HG03095 (cell line): ENCODE measurements around the gene PSPN.
"Not testable (repeated sequence)": the region's sequence is repeated elsewhere in the genome, so short reads cannot be mapped to it uniquely, and the experiment has no call there.

Experiments
- ATAC-seq: cut with Tn5 transposase; IDR thresholded peaks from one replicate; pipeline ENCODE4 v1.9.1; 2021; ENCODE audit warnings: moderate library complexity; ENCODE audit not compliant: unreplicated experiment

Gene PSPN

GRCh38 chr19:6402837-6403608 lies 27.3 kb upstream of the PSPN start:
- no peak for ATAC-seq

DNA sequence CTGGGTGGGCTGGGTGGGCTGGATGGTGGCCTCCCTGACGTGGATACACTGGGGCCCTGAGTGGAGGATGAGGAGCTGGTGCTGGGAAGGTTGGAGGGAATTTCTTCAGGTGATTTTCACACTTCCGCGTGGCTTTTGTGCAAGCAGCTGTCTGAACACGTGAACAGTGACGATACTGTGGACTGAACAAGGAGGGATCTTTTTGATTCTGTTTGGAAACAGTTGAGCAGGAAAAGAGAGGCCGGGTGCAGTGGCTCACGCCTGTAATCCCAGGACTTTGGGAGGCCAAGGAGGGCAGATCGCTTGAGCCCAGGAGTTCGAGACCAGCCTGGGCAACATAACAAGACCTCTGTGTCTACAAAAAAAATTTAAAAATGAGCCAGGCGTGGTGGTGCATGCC lies 26.3 kb upstream of the PSPN start:
- ATAC-seq, result no peak

GRCh38 chr19:6400062-6400944 lies 24.6 kb upstream of the PSPN start:
- ATAC-seq, result not testable (repeated sequence)

DNA sequence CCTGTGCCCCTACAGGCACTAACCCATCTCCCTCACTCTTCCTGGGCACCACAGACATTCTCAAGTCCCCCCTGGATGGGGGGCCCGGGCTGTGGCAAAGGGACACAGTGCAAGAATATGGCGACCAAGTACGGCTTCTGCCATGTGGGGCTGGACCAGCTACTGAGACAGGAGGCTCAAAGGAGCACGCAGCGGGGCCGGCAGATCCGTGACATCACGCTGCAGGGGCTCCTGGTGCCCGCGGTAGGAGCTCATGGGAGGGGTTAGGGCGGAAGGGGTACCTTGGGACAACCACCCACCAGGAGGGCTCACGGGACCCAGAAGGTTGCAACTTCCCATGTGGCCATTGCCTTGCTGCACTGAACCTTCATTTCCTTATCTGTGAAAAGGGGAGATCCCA lies 20.6 kb upstream of the PSPN start:
- ATAC-seq, result no peak

DNA sequence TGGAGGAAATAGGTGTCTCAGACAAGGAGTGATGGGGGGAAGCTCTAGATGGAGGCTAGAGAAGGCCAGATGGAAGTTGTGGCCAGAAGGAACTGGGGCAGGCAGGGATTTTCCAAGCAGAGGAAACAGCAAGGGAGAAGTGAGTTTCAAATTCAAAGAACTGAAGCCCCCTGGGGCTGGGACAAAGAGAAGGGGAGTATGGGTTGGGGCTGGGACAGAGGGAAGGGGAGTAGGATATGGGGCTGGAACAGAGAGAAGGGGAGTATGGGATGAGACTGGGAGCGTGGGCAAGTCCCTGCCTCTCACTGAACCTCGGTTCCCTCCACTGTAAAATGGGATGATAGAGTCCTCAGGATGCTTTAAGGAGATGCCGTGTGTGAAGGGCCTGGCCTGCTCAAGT lies 19.1 kb upstream of the PSPN start:
- no peak for ATAC-seq

DNA sequence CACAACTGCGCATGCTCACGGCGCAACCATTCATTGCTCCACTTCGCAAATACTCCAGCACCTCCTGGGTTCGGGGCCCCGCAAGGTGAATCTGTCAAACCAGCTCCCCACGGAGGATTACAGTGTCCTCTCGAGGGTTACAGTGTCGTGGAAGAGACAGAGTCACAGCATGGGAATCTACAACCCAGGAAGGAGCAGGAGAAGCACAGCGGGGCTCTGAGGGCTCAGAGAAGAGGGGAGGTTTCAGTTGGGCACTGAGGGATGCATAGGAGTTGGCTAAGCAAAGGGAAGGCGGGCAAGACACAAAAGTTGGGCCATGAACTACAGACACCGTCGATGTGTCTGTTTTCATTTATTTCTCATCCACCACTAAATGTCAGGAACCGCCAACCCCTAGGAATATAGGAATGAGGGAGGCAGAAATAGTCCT lies 18.3 kb upstream of the PSPN start:
- ATAC-seq, result peak; percentile 24

GRCh38 chr19:6393074-6393982 lies 17.6 kb upstream of the PSPN start, which contains the start of gene GTF2F1:
Gene GTF2F1 (minus strand): TSS chr19:6393164. CDS start chr19:6392995, 169 bp downstream.
- ATAC-seq, result peak; percentile 73

- ATAC-seq, result no peak
Measured at GRCh38 chr19:6392221-6393073, 16.7 kb upstream of the PSPN start.

GRCh38 chr19:6387372-6387771 lies 11.6 kb upstream of the PSPN start:
- ATAC-seq, result no peak

GRCh38 chr19:6384381-6384780 lies 8.6 kb upstream of the PSPN start:
- no peak for ATAC-seq

- no peak for ATAC-seq
Measured at GRCh38 chr19:6383188-6383587, 7.5 kb upstream of the PSPN start.

DNA sequence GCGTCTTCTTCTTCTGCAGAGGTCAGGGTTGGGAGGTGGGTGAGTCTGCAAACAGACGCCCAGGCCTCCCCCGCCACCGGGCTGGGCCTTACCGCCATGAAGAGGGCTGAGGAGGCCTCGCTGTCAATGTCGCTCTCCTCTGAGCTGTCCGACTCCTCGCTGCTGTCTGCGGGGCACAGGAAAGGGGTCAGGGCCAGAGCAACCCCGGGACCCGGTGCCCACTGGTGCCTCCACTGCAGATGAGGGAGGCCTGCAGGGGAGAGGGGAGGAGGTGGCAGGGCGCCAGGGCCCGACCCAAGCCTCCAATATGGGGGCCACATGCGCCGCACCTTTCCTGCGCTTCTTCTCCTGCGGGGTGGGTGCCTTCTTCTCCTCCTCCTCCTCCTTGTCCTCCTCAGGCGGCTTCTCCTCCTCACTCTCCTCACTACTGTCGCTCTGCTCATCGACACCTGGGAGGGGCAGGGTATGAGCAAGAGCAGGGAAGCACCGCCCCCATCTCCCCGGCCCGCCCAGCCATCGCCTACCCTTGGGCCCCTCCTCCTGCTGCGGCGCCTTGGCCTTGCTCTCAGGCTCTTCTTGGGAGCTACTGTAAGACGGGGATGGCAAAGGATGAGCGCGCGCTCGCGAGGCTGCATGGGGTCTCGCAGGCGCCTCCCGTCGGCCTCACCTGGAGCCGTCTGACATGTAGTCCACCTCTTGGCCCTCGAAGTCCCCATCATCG lies 5.5 kb upstream of the PSPN start:
- no peak for ATAC-seq

GRCh38 chr19:6379744-6380143 lies 4.0 kb upstream of the PSPN start:
- no peak for ATAC-seq

GRCh38 chr19:6378486-6378885 lies 2.8 kb upstream of the PSPN start:
- no peak for ATAC-seq

GRCh38 chr19:6378041-6378440 lies 2.3 kb upstream of the PSPN start:
- no peak for ATAC-seq

DNA sequence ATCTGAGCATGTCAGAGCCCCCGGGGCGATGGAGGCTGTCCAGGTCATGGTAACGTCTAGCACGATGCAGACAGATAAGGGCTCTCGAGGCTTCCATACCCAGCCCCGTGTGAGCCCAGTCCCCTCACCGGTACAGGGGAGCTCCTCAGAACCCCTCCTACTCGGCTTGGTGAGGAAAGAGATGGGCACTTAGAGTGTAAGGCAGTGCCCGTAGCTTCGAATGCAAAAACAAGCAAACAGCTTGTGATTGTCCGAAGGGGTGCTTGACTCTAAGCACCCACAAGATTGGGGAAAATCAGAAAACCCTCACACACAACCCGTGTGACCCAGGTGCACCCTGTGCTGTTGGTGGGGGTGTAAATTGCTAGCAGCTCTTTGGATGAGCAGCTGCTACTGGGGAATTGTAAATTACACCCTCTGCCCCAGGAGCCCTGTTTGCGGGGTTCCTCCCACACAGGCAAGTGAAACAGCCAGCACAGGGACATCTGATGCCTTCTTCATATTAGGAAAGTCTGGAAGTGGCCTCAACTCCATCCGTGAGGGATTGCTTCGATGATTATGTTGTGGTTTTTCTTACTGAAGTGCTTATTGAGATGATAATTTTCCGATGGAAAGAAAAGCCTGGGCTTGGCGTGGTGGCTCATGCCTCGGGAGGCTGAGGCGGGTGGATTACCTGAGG lies 918 bp upstream of the PSPN start:
- ATAC-seq, result no peak

GRCh38 chr19:6374711-6375410 lies 872 bp downstream of the PSPN start:
- ATAC-seq, result no peak

- ATAC-seq, result no peak
Measured at GRCh38 chr19:6374161-6374709, 1.5 kb downstream of the PSPN start.
